HEK293T (cell line): Measurements from ENCODE around the gene LMAN1L.
"Not testable (repeated sequence)": the region's sequence is repeated elsewhere in the genome, so short reads cannot be mapped to it uniquely, and the experiment has no call there.

Experiments used
- CTCF ChIA-PET: fragments of 350-600 bp; formaldehyde crosslinking; extraction: SDS; loops from one replicate; lab custom pipeline; 2021; ENCODE audit warnings: antibody characterized with exemption, inconsistent platforms; lab: Yijun Ruan, JAX
- POLR2A ChIA-PET: fragments of 350-600 bp; formaldehyde crosslinking; extraction: SDS; loops from one replicate; lab custom pipeline; 2020; ENCODE audit warnings: antibody characterized with exemption, inconsistent platforms; lab: Yijun Ruan, JAX
- DNase-seq: peaks from one replicate; pipeline ENCODE4 v3.0.0; 2012; ENCODE audit warnings: mixed read lengths; ENCODE audit errors: extremely low spot score
- ARNT ChIP-seq: fragments of 450-650 bp; IDR thresholded peaks from 2 replicates; pipeline ENCODE4 v1.6.1; 2017; ENCODE audit warnings: mild to moderate bottlenecking
- BHLHE40 ChIP-seq: fragments of 450-650 bp; IDR thresholded peaks from 2 replicates; pipeline ENCODE4 v1.6.1; 2016; ENCODE audit warnings: mild to moderate bottlenecking, moderate library complexity, borderline replicate concordance
- CTBP1 ChIP-seq: fragments of 450-650 bp; IDR thresholded peaks from 2 replicates; pipeline ENCODE4 v1.6.1; 2016; ENCODE audit warnings: borderline replicate concordance
- ELF4 ChIP-seq: fragments of 450-650 bp; IDR thresholded peaks from 2 replicates; pipeline ENCODE4 v1.6.1; 2017; ENCODE audit warnings: antibody characterized with exemption
- FOXA1 ChIP-seq: fragments of 450-650 bp; IDR thresholded peaks from 2 replicates; pipeline ENCODE4 v1.6.1; 2016; ENCODE audit warnings: mild to moderate bottlenecking
- FOXK2 ChIP-seq: fragments of 450-650 bp; IDR thresholded peaks from 2 replicates; pipeline ENCODE4 v1.6.1; 2016; ENCODE audit warnings: mild to moderate bottlenecking
- FOXM1 ChIP-seq: fragments of 450-650 bp; IDR thresholded peaks from 2 replicates; pipeline ENCODE4 v1.6.1; 2017; ENCODE audit warnings: mild to moderate bottlenecking, borderline replicate concordance
- HDGF ChIP-seq: fragments of 450-650 bp; IDR thresholded peaks from 2 replicates; pipeline ENCODE4 v1.6.1; 2017; ENCODE audit warnings: antibody characterized with exemption, borderline replicate concordance
- L3MBTL2 ChIP-seq: fragments of 450-650 bp; conservative IDR thresholded peaks from 2 replicates; pipeline ENCODE4 v1.6.1; 2016; ENCODE audit warnings: mild to moderate bottlenecking
- LEF1 ChIP-seq: fragments of 450-650 bp; IDR thresholded peaks from 2 replicates; pipeline ENCODE4 v1.6.1; 2017; ENCODE audit warnings: mild to moderate bottlenecking, borderline replicate concordance
- NFRKB ChIP-seq: fragments of 450-650 bp; IDR thresholded peaks from 2 replicates; pipeline ENCODE4 v1.6.1; 2016; ENCODE audit warnings: mild to moderate bottlenecking, moderate library complexity
- PKNOX1 ChIP-seq: fragments of 450-650 bp; IDR thresholded peaks from 2 replicates; pipeline ENCODE4 v1.6.1; 2016
- SP1 ChIP-seq: fragments of 450-650 bp; IDR thresholded peaks from 2 replicates; pipeline ENCODE4 v1.6.1; 2017
- SUZ12 ChIP-seq: fragments of 450-650 bp; IDR thresholded peaks from 2 replicates; pipeline ENCODE4 v1.6.1; 2016; ENCODE audit warnings: mild to moderate bottlenecking
- TARDBP ChIP-seq: fragments of 450-650 bp; IDR thresholded peaks from 2 replicates; pipeline ENCODE4 v1.6.1; 2016
- ZNF384 ChIP-seq: fragments of 450-650 bp; IDR thresholded peaks from 2 replicates; pipeline ENCODE4 v1.6.1; 2016

The LMAN1L gene

GRCh38 chr15:74785194-74786032 is 27.2 kb upstream of the LMAN1L start:
- TF ChIP-seq BHLHE40 (no peak), ARNT (no peak), FOXK2 (no peak), FOXA1 (no peak), LEF1 (no peak), HDGF (no peak), FOXM1 (no peak), SUZ12 (no peak), ELF4 (no peak), CTBP1 (no peak), PKNOX1 (no peak), L3MBTL2 (no peak), TARDBP (no peak), SP1 (no peak), NFRKB (no peak), ZNF384 (no peak)
- CTCF ChIA-PET = interaction anchor here (0.9 to 6.5 kb wide), 4 partner anchors 14 to 58 kb away, joined by 3 to 75 read pairs (median 24); partner anchors contain the start of gene ULK3
- DNase-seq = no peak

GRCh38 chr15:74786081-74786480 is 26.6 kb upstream of the LMAN1L start:
- not testable (repeated sequence) for DNase-seq
- ChIA-PET CTCF (interaction anchor here (0.5 to 3.0 kb wide), 3 partner anchors 9 to 16 kb away, joined by 3 to 43 read pairs (median 16); no protein-coding TSS in a partner anchor), POLR2A (interaction anchor here (1.2 kb wide), 1 partner anchor 168 kb away, joined by 4 read pairs; no protein-coding TSS in a partner anchor)

More at GRCh38 chr15:74785194-74786032, 27.2 kb upstream of the LMAN1L start:
- POLR2A ChIA-PET = interaction anchor here (2.3 kb wide), 1 partner anchor 25 kb away, joined by 6 read pairs; no protein-coding TSS in a partner anchor

- CTCF ChIA-PET = interaction anchor here (0.5 to 3.0 kb wide), 9 partner anchors 9 to 155 kb away, joined by 3 to 43 read pairs (median 4); partner anchors contain the start of gene ULK3
- POLR2A ChIA-PET = interaction anchor here (1.2 to 1.8 kb wide), 2 partner anchors 9 to 168 kb away, joined by 4 to 5 read pairs; no protein-coding TSS in a partner anchor
- TF ChIP-seq PKNOX1 (no peak), ZNF384 (no peak), SP1 (no peak), ARNT (no peak), TARDBP (no peak), FOXA1 (no peak), FOXM1 (no peak), CTBP1 (no peak), LEF1 (no peak), ELF4 (no peak), BHLHE40 (no peak), HDGF (no peak), L3MBTL2 (no peak), SUZ12 (no peak), NFRKB (no peak), FOXK2 (no peak)
- DNase-seq = no peak
Measured at GRCh38 chr15:74786551-74787165, 26.0 kb upstream of the LMAN1L start.

GRCh38 chr15:74787251-74788041 is 25.2 kb upstream of the LMAN1L start:
- ChIA-PET POLR2A (interaction anchor here (0.6 to 1.8 kb wide), 6 partner anchors 10 to 664 kb away, joined by 3 to 5 read pairs (median 4); partner anchors contain the start of genes COX5A and SIN3A), CTCF (interaction anchor here (0.6 to 3.0 kb wide), 19 partner anchors 8 to 398 kb away, joined by 3 to 43 read pairs (median 3); partner anchors contain the start of gene ULK3)
- peak; percentile 81 for DNase-seq
- TF ChIP-seq ELF4 (no peak), ZNF384 (no peak), ARNT (no peak), FOXA1 (no peak), TARDBP (no peak), NFRKB (no peak), FOXK2 (no peak), CTBP1 (no peak), SP1 (no peak), BHLHE40 (no peak)

- no peak for TF ChIP-seq SP1
- TF ChIP-seq SUZ12 = no peak
- CTCF ChIA-PET = interaction anchor here (0.6 to 3.0 kb wide), 18 partner anchors 9 to 399 kb away, joined by 3 to 43 read pairs (median 3); partner anchors contain the start of gene ULK3
- POLR2A ChIA-PET = interaction anchor here (0.6 to 1.8 kb wide), 5 partner anchors 10 to 663 kb away, joined by 3 to 5 read pairs (median 4); partner anchors contain the start of genes COX5A and SIN3A
- DNase-seq = no peak
Measured at GRCh38 chr15:74788042-74788682, 24.5 kb upstream of the LMAN1L start.
